ENCODE results near the gene GP1BB.
"Not testable (repeated sequence)": the region's sequence is repeated elsewhere in the genome, so short reads cannot be mapped to it uniquely, and the experiment has no call there.

The GP1BB gene

GRCh38 chr22:19693981-19694670 is 29.2 kb upstream of the GP1BB start:
- no peak for DNase-seq (ENCODE audit: low read depth in 2 of 2)

- no peak for DNase-seq (ENCODE audit: low read depth in 2 of 2)
Observed at GRCh38 chr22:19694696-19695095, 28.6 kb upstream of the GP1BB start.

GRCh38 chr22:19696504-19697276 is 26.6 kb upstream of the GP1BB start:
- no peak for DNase-seq (ENCODE audit: low read depth in 2 of 2)

- DNase-seq (ENCODE audit: low read depth in 2 of 2) = not testable (repeated sequence)
Observed at GRCh38 chr22:19697871-19698270, 25.5 kb upstream of the GP1BB start.

- no peak for DNase-seq (ENCODE audit: low read depth in 2 of 2)
Observed at GRCh38 chr22:19700790-19701419, 22.4 kb upstream of the GP1BB start.

GRCh38 chr22:19701420-19702145 is 21.8 kb upstream of the GP1BB start:
- DNase-seq (ENCODE audit: low read depth in 2 of 2) = no peak

- DNase-seq (ENCODE audit: low read depth in 2 of 2) = no peak
Observed at GRCh38 chr22:19703869-19704268, 19.5 kb upstream of the GP1BB start.

GRCh38 chr22:19704355-19705015 is 18.9 kb upstream of the GP1BB start:
- DNase-seq (ENCODE audit: low read depth in 2 of 2) = no peak

GRCh38 chr22:19705181-19705934 is 18.0 kb upstream of the GP1BB start:
- DNase-seq (ENCODE audit: low read depth in 2 of 2) = no peak

GRCh38 chr22:19706661-19707151 is 16.6 kb upstream of the GP1BB start:
- no peak for DNase-seq (ENCODE audit: low read depth in 2 of 2)

- no peak for DNase-seq (ENCODE audit: low read depth in 2 of 2)
Observed at GRCh38 chr22:19707347-19708290, 15.7 kb upstream of the GP1BB start.

GRCh38 chr22:19708321-19709011 is 14.9 kb upstream of the GP1BB start:
- DNase-seq (ENCODE audit: low read depth in 2 of 2) = no peak

- no peak for DNase-seq (ENCODE audit: low read depth in 2 of 2)
Observed at GRCh38 chr22:19709063-19709769, 14.1 kb upstream of the GP1BB start.

GRCh38 chr22:19710020-19710768 is 13.1 kb upstream of the GP1BB start:
- DNase-seq (ENCODE audit: low read depth in 2 of 2) = no peak

- no peak for DNase-seq (ENCODE audit: low read depth in 2 of 2)
Observed at GRCh38 chr22:19710769-19711106, 12.6 kb upstream of the GP1BB start.

GRCh38 chr22:19713245-19713644 is 10.1 kb upstream of the GP1BB start:
- no peak for DNase-seq (ENCODE audit: low read depth in 2 of 2)

- DNase-seq (ENCODE audit: low read depth in 2 of 2) = no peak
Observed at GRCh38 chr22:19713650-19714311, 9.6 kb upstream of the GP1BB start.

All from stimulated activated CD4-positive, alpha-beta T cell treated with anti-CD3 and anti-CD28 coated beads, Interleukin-4, amount 100 ng/mL, for 48 hours (primary cell).